Uterus (tissue), 4 donors: ENCODE measurements around the gene SMIM3. TPM values are rescaled to one million over a fixed set of nuclear protein-coding genes. Genes with fewer than 3 reads are reported as not detected.

Source experiments
- total RNA-seq, 4 donors: library from RNA; depleted of rRNA in 3 of 4; stranded (reverse); fragments of >200 nt in 3 of 4; gene quantifications; one replicate each; pipeline versions ENCODE4 v1.1.0 to v1.2.4, GENCODE V29; 2014 to 2023
- donor health status: DM: yes; HTN: yes; CAD: no.

SMIM3 gene
- total RNA-seq, 4 donors from 2014 or later: 2.6 to 55.9 (median 32.1) TPM

Other genes starting within 250 kb of the SMIM3 start
- gene SYNPO, start 138.1 kb upstream of the SMIM3 start, total RNA-seq: 100 to 1,000 TPM in 1 of 4 donors, 10 to 100 TPM in 1, 1 to 10 TPM in 2; 3.6 to 146 (median 10.6) TPM
- gene MYOZ3, start 117.5 kb upstream of the SMIM3 start, total RNA-seq: 10 to 100 TPM in 1 of 4 donors, 1 to 10 TPM in 2, not detected in 1; 3.2 to 69.1 (median 3.4) TPM
- 10 to 100 TPM; 38.2 to 58.4 (median 43.2) TPM for gene RBM22, start 77.7 kb upstream of the SMIM3 start, total RNA-seq
- 10 to 100 TPM; 33.3 to 82.7 (median 62.3) TPM for gene DCTN4, start 19.7 kb upstream of the SMIM3 start, total RNA-seq
- gene IRGM, start 67.8 kb downstream of the SMIM3 start, total RNA-seq: under 1 TPM in 1 of 4 donors, not detected in 3; 0.48 TPM
- gene ZNF300, start 126.2 kb downstream of the SMIM3 start, total RNA-seq: 10 to 100 TPM in 1 of 4 donors, 1 to 10 TPM in 3; 5.9 to 27.4 (median 7.0) TPM
- 1,000 to 10,000 TPM in 1 of 4 donors, 100 to 1,000 TPM in 2, 1 to 10 TPM in 1; 5.7 to 1,241 (median 263) TPM for gene GPX3, start 241.8 kb downstream of the SMIM3 start, total RNA-seq